BJ (cell line): ENCODE results near the gene GPR82. TPM values are rescaled to one million over a fixed set of nuclear protein-coding genes. Genes with fewer than 3 reads are reported as not detected.

Experiments used
- CTCF ChIA-PET: fragments of 350-600 bp; formaldehyde crosslinking; extraction: SDS; loops from one replicate; lab custom pipeline; 2021; ENCODE audit warnings: antibody characterized with exemption, inconsistent platforms; lab: Yijun Ruan, JAX
- POLR2A ChIA-PET: fragments of 300-600 bp; sonication (Branson Sonifier 250); formaldehyde crosslinking; extraction: SDS; loops from one replicate; lab custom pipeline; 2021; ENCODE audit warnings: antibody characterized with exemption; lab: Charles Lee
- DNase-seq: peaks from one replicate; pipeline ENCODE4 v3.0.0-alpha.2; 2011; ENCODE audit warnings: low read depth
- H3K27me3 ChIP-seq: 2 replicates; pipeline ENCODE4 v1.6.0; 2011; ENCODE audit warnings: low read length; ENCODE audit not compliant: control insufficient read depth, insufficient read depth
- H3K36me3 ChIP-seq: 2 replicates; pipeline ENCODE4 v1.5.1; 2011; ENCODE audit warnings: low read length; ENCODE audit not compliant: control insufficient read depth, insufficient read depth
- H3K4me3 ChIP-seq: 2 replicates; pipeline ENCODE4 v1.5.1; 2011; ENCODE audit warnings: low read depth, mild to moderate bottlenecking, control low read depth, low read length
- polyA plus RNA-seq: library from polyadenylated mRNA; depleted of rRNA; stranded (reverse); fragments of >200 nt; gene quantifications from 2 replicates; pipeline ENCODE4 v1.2.3, GENCODE V29; 2011
- TF ChIP-seq, protein P1 (sequence below): IDR thresholded peaks from 2 replicates; pipeline ENCODE4 v1.5.1; 2011; ENCODE audit warnings: low read depth, mild to moderate bottlenecking, control low read depth, inconsistent platforms, low read length, moderate library complexity; ENCODE audit not compliant: insufficient read depth

Gene GPR82
- polyA plus RNA-seq, 1 experiment = not detected

DNA sequence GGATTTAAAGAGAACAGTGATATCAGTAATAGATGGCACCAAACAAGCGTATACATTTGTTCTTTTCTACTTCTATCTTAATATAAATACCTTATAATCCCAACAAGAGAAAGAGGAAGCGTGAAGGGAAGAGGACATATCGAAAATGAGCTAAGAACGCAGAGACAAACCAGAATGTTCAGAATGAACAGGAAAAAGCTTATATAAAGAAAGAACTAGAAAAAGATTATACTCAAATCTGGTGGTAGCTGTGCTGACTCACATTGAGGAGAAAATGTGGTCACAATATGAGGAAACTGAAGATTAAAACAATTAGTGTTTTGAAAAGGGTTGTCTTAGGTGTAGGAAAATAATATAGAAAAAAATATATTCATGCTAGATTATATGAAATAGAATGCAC, 37.2 kb upstream of the GPR82 start:
- no peak for DNase-seq
- H3K27me3 ChIP-seq = no peaks in the 10 kb centered on the region
- POLR2A ChIA-PET = no interaction called here
- H3K4me3 ChIP-seq = no peak overlapping the region
- H3K36me3 ChIP-seq = no peaks in the 10 kb centered on the region
- TF ChIP-seq, protein P1, sequence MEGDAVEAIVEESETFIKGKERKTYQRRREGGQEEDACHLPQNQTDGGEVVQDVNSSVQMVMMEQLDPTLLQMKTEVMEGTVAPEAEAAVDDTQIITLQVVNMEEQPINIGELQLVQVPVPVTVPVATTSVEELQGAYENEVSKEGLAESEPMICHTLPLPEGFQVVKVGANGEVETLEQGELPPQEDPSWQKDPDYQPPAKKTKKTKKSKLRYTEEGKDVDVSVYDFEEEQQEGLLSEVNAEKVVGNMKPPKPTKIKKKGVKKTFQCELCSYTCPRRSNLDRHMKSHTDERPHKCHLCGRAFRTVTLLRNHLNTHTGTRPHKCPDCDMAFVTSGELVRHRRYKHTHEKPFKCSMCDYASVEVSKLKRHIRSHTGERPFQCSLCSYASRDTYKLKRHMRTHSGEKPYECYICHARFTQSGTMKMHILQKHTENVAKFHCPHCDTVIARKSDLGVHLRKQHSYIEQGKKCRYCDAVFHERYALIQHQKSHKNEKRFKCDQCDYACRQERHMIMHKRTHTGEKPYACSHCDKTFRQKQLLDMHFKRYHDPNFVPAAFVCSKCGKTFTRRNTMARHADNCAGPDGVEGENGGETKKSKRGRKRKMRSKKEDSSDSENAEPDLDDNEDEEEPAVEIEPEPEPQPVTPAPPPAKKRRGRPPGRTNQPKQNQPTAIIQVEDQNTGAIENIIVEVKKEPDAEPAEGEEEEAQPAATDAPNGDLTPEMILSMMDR = no peak
- CTCF ChIA-PET = no interaction called here

DNA sequence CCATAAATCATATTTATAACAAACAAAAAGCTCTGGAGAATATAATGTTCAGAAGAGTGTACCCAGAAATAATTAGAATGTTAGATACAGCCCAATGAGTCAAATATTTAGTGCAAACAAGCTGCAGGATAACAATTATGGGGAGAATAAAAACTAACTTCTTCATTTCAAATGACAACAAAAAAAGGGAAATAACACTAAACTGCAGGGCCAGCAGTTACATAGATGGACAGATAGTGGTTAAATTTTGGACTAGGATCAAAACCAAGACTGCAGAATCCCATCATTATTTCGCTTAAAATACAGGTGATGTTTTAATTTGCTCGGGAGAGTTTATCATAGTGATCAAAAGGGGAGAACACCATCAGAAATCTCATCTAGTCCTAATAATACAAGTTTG, 35.8 kb upstream of the GPR82 start:
- TF ChIP-seq, protein P1 = no peak
- ChIA-PET CTCF (no interaction called here), POLR2A (no interaction called here)
- Histone ChIP-seq H3K27me3 (no peaks in the 10 kb centered on the region), H3K36me3 (no peaks in the 10 kb centered on the region), H3K4me3 (no peak overlapping the region)
- no peak for DNase-seq

DNA sequence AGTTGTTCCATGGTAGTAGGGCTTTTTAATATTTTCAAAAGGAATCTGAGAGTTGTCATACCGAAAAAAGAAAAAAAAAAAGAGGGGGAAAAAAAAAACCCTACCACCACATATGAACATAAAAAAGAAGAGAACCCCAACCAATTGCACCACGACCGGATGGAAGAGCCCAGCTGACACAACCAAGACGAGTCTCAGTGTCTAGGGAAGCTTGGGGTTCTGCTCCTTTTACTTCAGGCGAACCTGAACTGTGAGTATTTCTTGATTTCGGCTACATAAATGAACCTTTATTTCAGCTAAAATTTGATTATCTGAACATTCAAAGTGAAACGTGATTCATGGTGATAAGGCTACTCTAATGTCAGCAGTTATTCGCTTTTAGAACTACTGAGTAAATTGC, 35.1 kb upstream of the GPR82 start, which contains the start of gene GPR34:
Gene GPR34 (plus strand): TSS at position 139 of the 400 bp plus-strand sequence. CDS start 6,661 bp downstream, outside the sequence.
- H3K36me3 ChIP-seq = no peaks in the 10 kb centered on the region
- H3K27me3 ChIP-seq = no peaks in the 10 kb centered on the region
- H3K4me3 ChIP-seq = no peak within 1 kb of the TSS
- TF ChIP-seq, protein P1 = no peak
- POLR2A ChIA-PET = no interaction called here
- CTCF ChIA-PET = no interaction called here
- no peak for DNase-seq

DNA sequence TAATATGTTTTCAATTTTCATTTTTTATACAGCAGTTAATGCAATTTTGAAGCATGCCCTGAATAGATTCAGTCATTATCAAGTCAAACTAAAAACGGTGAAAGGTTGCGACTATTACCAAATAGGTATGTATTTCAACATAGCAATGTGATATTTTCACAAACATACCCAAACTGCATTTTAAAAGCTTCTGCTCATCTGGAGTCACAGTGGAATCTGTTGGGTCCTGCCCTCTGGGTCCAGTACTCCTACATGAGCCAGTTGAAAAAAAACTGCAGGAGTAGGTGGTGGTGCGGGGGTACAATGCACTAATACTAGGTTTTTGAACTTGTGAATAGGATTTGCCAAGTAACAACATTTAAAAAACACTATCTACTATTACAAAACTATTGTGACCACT, 34.3 kb upstream of the GPR82 start:
- TF ChIP-seq, protein P1 = no peak
- CTCF ChIA-PET = no interaction called here
- POLR2A ChIA-PET = no interaction called here

DNA sequence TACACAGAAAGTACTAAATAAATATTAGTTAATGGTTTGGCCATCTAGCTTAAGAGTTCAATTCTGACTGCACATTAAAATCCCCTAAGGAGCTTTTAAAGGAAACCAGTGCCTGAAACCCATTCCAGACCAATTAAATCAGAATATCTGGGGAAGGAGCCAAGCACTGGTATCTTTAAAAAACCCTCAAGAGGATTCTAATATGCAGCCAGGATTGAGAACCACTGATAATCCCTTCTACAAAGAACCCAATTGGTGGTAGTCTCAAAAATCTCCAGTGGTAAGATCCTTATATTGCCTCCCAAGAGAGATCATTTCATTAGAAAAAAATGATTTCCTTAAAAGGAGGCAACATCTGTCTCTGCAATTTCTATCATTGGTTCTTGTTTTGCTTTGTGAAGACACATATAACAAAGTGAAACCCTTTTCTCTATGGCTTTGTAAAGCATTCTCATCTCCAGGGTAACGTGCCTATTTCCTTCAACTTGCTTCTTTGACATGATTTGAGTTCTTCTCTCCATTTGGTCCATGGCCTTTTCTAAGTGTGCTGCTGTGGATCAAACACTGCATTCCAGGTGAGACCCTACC, 31.7 kb upstream of the GPR82 start:
- DNase-seq = no peak
- H3K27me3 ChIP-seq = no peaks in the 10 kb centered on the region
- POLR2A ChIA-PET = no interaction called here
- TF ChIP-seq, protein P1 = no peak
- H3K4me3 ChIP-seq = no peak overlapping the region
- H3K36me3 ChIP-seq = no peaks in the 10 kb centered on the region
- CTCF ChIA-PET = no interaction called here

More for the DNA sequence above, 34.3 kb upstream of the GPR82 start:
- no peak overlapping the region for H3K4me3 ChIP-seq
- no peaks in the 10 kb centered on the region for H3K36me3 ChIP-seq
- no peak for DNase-seq
- H3K27me3 ChIP-seq = no peaks in the 10 kb centered on the region
